ENCODE measurements around the gene DRD4.

The DRD4 gene

DNA sequence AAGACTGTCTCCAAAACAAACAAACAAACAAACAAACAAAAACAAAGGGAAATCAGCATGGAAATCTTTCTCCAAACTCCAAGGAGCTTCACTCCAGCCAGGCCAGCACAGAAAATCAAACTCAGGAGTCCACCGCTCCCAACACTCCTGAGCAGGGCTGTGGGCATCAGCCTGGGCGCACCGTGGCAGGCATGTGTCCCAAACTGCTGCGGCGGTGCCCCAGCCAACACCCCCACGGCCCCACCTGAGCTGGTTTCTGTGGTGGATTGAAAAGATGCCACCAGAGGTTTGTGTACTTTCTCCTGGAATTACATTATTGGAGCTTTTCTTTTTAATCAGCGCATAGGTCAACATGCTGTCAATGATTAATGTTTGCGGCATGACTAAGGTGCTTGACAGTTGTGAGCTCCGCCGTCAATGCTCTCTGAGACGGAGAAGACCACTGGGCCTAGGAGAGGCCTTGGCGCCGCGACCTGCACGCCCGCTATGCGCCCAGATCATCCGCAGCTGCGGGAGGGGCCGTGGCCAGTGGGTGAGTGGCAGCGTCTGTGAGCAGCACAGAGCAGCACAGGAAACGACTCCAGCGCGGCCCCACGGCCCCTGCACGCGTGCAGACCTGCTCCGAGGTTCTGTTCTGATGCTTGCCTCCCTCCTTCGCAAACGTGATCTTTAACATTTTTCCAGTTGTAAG lies 18.1 kb downstream of the DRD4 start:
- no peak overlapping the region for H3K4me2 ChIP-seq (ENCODE audit: low read length)
- no peak overlapping the region for H2AFZ ChIP-seq
- no peaks in the 10 kb centered on the region for H3K36me3 ChIP-seq (ENCODE audit: control insufficient read depth, insufficient read depth, low read length)
- H3K79me2 ChIP-seq, result no peaks in the 10 kb centered on the region
- no peak overlapping the region for H3K9ac ChIP-seq
- TF ChIP-seq, protein P1, sequence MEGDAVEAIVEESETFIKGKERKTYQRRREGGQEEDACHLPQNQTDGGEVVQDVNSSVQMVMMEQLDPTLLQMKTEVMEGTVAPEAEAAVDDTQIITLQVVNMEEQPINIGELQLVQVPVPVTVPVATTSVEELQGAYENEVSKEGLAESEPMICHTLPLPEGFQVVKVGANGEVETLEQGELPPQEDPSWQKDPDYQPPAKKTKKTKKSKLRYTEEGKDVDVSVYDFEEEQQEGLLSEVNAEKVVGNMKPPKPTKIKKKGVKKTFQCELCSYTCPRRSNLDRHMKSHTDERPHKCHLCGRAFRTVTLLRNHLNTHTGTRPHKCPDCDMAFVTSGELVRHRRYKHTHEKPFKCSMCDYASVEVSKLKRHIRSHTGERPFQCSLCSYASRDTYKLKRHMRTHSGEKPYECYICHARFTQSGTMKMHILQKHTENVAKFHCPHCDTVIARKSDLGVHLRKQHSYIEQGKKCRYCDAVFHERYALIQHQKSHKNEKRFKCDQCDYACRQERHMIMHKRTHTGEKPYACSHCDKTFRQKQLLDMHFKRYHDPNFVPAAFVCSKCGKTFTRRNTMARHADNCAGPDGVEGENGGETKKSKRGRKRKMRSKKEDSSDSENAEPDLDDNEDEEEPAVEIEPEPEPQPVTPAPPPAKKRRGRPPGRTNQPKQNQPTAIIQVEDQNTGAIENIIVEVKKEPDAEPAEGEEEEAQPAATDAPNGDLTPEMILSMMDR (IDR thresholded peaks at IDR 0.05), result no peak
- H3K4me1 ChIP-seq, result no peaks in the 10 kb centered on the region
- H3K27me3 ChIP-seq (ENCODE audit: control insufficient read depth, insufficient read depth, low read length), result no peaks in the 10 kb centered on the region
- no peaks in the 10 kb centered on the region for H3K9me3 ChIP-seq (ENCODE audit: control insufficient read depth, low read length)
- no peak overlapping the region for H3K27ac ChIP-seq
- H3K4me3 ChIP-seq (ENCODE audit: low read depth, low read length), result no peak overlapping the region

DNA sequence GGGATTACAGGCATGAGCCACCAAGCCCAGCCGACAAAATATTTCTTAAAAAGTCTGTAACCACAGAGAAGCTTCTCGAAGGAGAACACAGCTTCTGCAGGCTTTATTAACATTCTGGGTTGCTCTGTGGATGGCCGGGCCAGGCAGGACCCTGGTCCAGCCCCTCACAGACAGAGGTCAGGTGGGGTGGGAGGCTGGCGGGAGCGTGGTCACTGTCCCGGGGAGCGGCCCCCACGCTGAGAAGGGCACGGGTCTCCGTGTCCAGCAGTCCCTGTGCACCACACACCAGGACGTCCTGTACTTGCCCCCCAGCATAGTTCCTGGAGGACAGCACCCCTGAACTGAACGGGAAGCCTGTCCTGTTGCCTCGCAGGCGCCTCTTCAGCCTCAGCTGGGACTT lies 19.4 kb downstream of the DRD4 start:
- Histone ChIP-seq H3K9ac (no peak overlapping the region), H3K9me3 (ENCODE audit: control insufficient read depth, low read length) (no peaks in the 10 kb centered on the region), H3K27me3 (ENCODE audit: control insufficient read depth, insufficient read depth, low read length) (no peaks in the 10 kb centered on the region), H3K4me1 (no peaks in the 10 kb centered on the region), H3K79me2 (no peaks in the 10 kb centered on the region), H3K4me3 (ENCODE audit: low read depth, low read length) (no peak overlapping the region), H3K36me3 (ENCODE audit: control insufficient read depth, insufficient read depth, low read length) (no peaks in the 10 kb centered on the region), H3K4me2 (ENCODE audit: low read length) (no peak overlapping the region), H2AFZ (no peak overlapping the region), H3K27ac (no peak overlapping the region)
- TF ChIP-seq, protein P1 (IDR thresholded peaks at IDR 0.05), result no peak

DNA sequence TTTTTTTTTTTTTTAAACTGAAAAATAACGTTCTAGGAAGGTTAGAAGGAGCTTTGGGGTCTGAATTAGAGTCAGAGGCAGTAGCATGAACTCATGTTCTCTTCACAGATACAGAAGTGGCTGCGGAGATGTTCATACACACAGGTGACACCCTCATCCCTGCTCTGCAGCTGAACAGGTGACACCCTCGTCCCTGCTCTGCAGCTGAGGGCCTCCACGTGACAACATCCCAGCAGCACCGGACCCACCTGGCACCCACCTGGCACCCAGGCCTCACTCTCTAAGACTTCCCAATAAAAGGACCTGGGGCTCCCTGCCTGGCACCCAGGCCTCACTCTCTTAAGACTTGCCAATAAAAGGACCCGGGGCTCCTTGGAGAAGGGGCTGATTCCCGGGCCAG lies 19.8 kb downstream of the DRD4 start:
- no peak overlapping the region for H3K27ac ChIP-seq
- no peaks in the 10 kb centered on the region for H3K9me3 ChIP-seq (ENCODE audit: control insufficient read depth, low read length)
- TF ChIP-seq, protein P1 (IDR thresholded peaks at IDR 0.05), result no peak
- no peak overlapping the region for H3K4me3 ChIP-seq (ENCODE audit: low read depth, low read length)
- H3K4me1 ChIP-seq, result no peaks in the 10 kb centered on the region
- H3K4me2 ChIP-seq (ENCODE audit: low read length), result no peak overlapping the region
- no peaks in the 10 kb centered on the region for H3K79me2 ChIP-seq
- H3K27me3 ChIP-seq (ENCODE audit: control insufficient read depth, insufficient read depth, low read length), result no peaks in the 10 kb centered on the region
- H2AFZ ChIP-seq, result no peak overlapping the region
- H3K9ac ChIP-seq, result no peak overlapping the region
- H3K36me3 ChIP-seq (ENCODE audit: control insufficient read depth, insufficient read depth, low read length), result no peaks in the 10 kb centered on the region

DNA sequence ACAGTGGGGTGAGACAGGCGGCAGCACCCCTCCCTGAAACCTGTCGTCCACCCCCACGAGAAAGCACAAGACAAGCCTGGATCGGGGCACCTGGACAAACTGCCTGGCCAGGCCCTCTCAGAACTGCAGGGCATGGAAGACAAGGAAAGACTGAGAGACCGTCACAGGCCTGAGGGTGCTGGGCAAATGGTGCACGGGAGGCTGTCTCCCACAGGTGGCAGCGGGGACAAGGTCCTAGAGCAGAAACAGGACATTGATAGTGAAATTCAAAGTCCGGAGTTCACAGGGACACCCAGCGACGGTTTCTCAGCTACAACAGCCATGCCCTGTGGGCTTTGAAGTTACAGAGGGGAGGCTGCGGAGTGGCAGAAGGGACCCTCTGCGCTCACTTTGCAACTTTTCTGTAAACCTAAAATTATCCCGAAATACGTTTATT lies 20.6 kb downstream of the DRD4 start:
- H3K4me1 ChIP-seq, result no peaks in the 10 kb centered on the region

More for the DNA sequence above, 20.6 kb downstream of the DRD4 start:
- no peak overlapping the region for H3K4me3 ChIP-seq (ENCODE audit: low read depth, low read length)
- no peaks in the 10 kb centered on the region for H3K9me3 ChIP-seq (ENCODE audit: control insufficient read depth, low read length)
- H3K79me2 ChIP-seq, result no peaks in the 10 kb centered on the region
- no peak overlapping the region for H3K9ac ChIP-seq
- TF ChIP-seq, protein P1 (IDR thresholded peaks at IDR 0.05), result no peak
- H3K27me3 ChIP-seq (ENCODE audit: control insufficient read depth, insufficient read depth, low read length), result no peaks in the 10 kb centered on the region
- H3K4me2 ChIP-seq (ENCODE audit: low read length), result no peak overlapping the region
- H2AFZ ChIP-seq, result no peak overlapping the region
- no peaks in the 10 kb centered on the region for H3K36me3 ChIP-seq (ENCODE audit: control insufficient read depth, insufficient read depth, low read length)
- no peak overlapping the region for H3K27ac ChIP-seq

Data from parathyroid adenoma (tissue), 2 donors.